Right ventricle myocardium superior (tissue), 1 donor: Measurements from ENCODE around the gene MS4A8. TPM values are rescaled to one million over a fixed set of nuclear protein-coding genes. Genes with fewer than 3 reads are reported as not detected.
"Not testable (repeated sequence)": the region's sequence is repeated elsewhere in the genome, so short reads cannot be mapped to it uniquely, and the experiment has no call there.

ENCODE experiments used
- ATAC-seq: fragments of 200-7000 bp; cut with Tn5 transposase; one replicate; pipeline ENCODE4 v1.9.1; 2020; ENCODE audit warnings: mild to moderate bottlenecking; ENCODE audit not compliant: poor library complexity
- DNase-seq: peaks from one replicate; pipeline ENCODE4 v3.0.0-alpha.2; 2020
- intact Hi-C: fragments of 100-400 bp; cut with DNase I; formaldehyde crosslinking; loops from one replicate; pipeline ENCODE4 v1.11.2; 2022
- total RNA-seq: library from RNA; stranded (reverse); fragmentation: NEBNext Ultra II Directional; extraction: Animal tissue kit (Norgen Biotek cat#: 25700); gene quantifications from one replicate; pipeline ENCODE4 v1.2.1, GENCODE V29; 2021
- donor health status: DM: no; HTN: yes; CAD: no; lungs with severe emphysema.

The MS4A8 gene
- total RNA-seq, 1 donor from 2014 or later: not detected

DNA sequence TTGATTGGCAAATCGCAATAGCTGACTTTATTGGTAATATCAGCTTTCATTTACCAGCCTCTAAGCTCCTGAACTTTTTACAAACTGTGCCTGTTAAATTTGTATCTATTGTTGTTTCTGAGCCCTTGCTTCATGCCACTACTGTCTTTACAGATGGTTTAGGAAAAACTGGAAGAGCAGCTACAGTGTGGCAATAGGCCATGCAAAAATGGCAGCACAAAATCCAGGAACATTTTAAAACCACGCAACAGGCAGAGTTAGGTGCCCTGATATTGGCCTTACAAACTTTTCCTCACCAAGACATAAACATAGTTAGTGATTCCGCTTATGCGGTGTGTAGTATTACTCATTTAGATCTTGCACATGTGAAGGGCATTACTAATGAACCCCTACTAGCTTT lies 59.3 kb downstream of the MS4A8 start:
- intact Hi-C loops, ATAC-seq, DNase-seq: not testable (repeated sequence)

GRCh38 chr11:60759438-60760225 lies 60.2 kb downstream of the MS4A8 start:
- intact Hi-C loops, ATAC-seq, DNase-seq: not testable (repeated sequence)

GRCh38 chr11:60761436-60762190 lies 62.2 kb downstream of the MS4A8 start:
- ATAC-seq (no peak), DNase-seq (no peak)
- intact Hi-C loops: no loop called here

DNA sequence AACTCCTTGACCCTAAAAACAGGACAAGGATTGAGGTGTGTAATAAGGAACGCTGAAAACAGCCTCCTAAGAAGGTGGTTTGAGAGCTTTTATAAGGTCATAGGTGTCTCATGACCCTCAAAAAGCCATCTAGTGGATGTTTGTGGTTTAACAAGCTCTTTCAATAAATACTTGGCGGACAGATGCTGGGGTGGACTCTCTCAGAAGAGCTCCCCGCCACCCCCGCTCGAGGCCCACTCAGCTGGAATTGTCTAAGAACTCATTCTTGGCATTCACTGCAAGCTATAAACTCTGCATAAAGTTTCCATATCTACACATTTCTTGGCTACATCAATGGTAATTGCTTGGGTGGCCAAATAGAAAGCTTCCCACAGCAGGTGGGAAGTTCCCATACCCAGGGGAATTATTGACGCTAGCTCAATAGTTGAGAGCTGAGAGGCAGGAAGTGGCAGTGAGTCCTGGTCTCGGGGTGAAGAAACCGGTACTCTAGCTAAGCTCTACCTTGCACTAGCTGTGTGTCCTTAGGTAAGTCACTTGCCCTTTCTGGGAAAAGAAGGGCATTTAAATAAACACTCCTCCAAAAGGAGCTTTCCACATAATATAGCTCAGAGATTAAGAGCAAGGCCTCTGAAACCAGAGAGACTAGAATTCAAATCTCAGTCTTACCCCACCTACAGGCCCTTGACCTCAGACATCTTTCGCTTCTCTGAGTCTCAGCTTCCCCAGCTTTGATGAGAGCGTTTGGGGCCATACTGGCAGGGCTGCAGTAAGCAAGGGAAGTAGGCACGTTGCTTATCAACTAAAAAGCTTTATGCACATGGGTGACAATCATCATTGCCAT lies 63.7 kb downstream of the MS4A8 start:
- no peak for DNase-seq
- intact Hi-C loops: no loop called here
- ATAC-seq: no peak

GRCh38 chr11:60763692-60764369 lies 64.4 kb downstream of the MS4A8 start:
- no peak for DNase-seq
- intact Hi-C loops: no loop called here
- no peak for ATAC-seq

DNA sequence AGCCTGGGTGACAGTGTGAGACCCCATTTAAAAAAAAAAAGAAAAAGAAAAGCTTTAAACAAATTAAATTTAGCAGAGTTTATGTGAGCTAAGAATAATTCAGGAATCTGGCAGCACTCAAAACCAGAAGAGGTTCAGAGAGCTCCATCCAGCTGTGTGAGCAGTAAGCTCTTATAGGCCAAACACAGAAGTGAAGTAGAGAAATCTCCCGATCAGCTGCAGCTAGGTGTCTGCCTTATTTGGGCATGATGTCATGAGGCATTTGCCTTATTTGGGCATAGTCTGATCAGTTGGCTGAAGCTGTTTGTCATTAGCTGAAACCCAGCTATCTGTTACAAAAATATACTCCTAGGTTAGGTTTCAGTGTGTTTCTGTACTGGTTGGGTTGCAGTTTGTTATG lies 65.5 kb downstream of the MS4A8 start:
- DNase-seq: no peak
- intact Hi-C loops: no loop called here
- no peak for ATAC-seq

- intact Hi-C loops: no loop called here
- DNase-seq: no peak
- ATAC-seq: no peak
Observed at GRCh38 chr11:60765355-60765754, 65.9 kb downstream of the MS4A8 start.

Other genes starting within 250 kb of the MS4A8 start
- not detected for gene MS4A1, start 243.8 kb upstream of the MS4A8 start, total RNA-seq
- gene MS4A12, start 206.8 kb upstream of the MS4A8 start, total RNA-seq: not detected
- not detected for gene MS4A13, start 184.2 kb upstream of the MS4A8 start, total RNA-seq
- not detected for gene MS4A18, start 25.1 kb downstream of the MS4A8 start, total RNA-seq
- not detected for gene MS4A15, start 57.3 kb downstream of the MS4A8 start, total RNA-seq
- gene MS4A10, start 85.7 kb downstream of the MS4A8 start, total RNA-seq: not detected
- gene CCDC86, start 142.5 kb downstream of the MS4A8 start, total RNA-seq: 8.4 TPM
- 3.0 TPM for gene PTGDR2, start 156.3 kb downstream of the MS4A8 start, total RNA-seq
- not detected for gene ZP1, start 167.9 kb downstream of the MS4A8 start, total RNA-seq
- gene PRPF19, start 207.0 kb downstream of the MS4A8 start, total RNA-seq: 34.0 TPM
- gene TMEM109, start 214.5 kb downstream of the MS4A8 start, total RNA-seq: 82.2 TPM
- 6.5 TPM for gene TMEM132A, start 224.8 kb downstream of the MS4A8 start, total RNA-seq